AG04449 (cell line): ENCODE measurements around the gene RNF20.

Source experiments
- CTCF ChIA-PET: fragments of 350-600 bp; formaldehyde crosslinking; extraction: SDS; loops from one replicate; lab custom pipeline; 2021; ENCODE audit warnings: antibody characterized with exemption; lab: Yijun Ruan, JAX
- POLR2A ChIA-PET: fragments of 400-600, 350-600 bp; formaldehyde crosslinking; extraction: SDS; loops from one replicate; lab custom pipeline; 2020; ENCODE audit warnings: antibody characterized with exemption, inconsistent platforms; lab: Yijun Ruan, JAX
- DNase-seq: peaks from one replicate; pipeline ENCODE4 v3.0.0-alpha.2; 2010; ENCODE audit warnings: low read depth, low spot score
- H3K4me3 ChIP-seq: 2 replicates; pipeline ENCODE4 v1.5.1; 2011; ENCODE audit warnings: low read depth, mild to moderate bottlenecking, control low read depth, low read length
- CTCF ChIP-seq: IDR thresholded peaks from one replicate; pipeline ENCODE4 v1.5.1; 2011; ENCODE audit warnings: mild to moderate bottlenecking, moderate library complexity, low read length, control low read depth, inconsistent platforms; ENCODE audit not compliant: insufficient read depth; ENCODE audit errors: missing control alignments

Gene RNF20

GRCh38 chr9:101533334-101534204, at the start of gene RNF20:
Gene RNF20 (plus strand): TSS chr9:101533853. CDS start chr9:101535424, 1,571 bp downstream.
- H3K4me3 ChIP-seq, result peak within 1 kb of the TSS; percentile 85
- TF ChIP-seq CTCF, result no peak
- POLR2A ChIA-PET, result interaction anchor here (1.1 to 2.1 kb wide), 4 partner anchors 47 to 135 kb away, joined by 3 to 6 read pairs (median 6); partner anchors contain the start of genes MRPL50 and ZNF189
- DNase-seq, result peak; percentile 86
- CTCF ChIA-PET, result interaction anchor here (0.8 to 27.2 kb wide), 12 partner anchors 9 to 222 kb away, joined by 3 to 975 read pairs (median 4); a partner anchor contains a TSS

GRCh38 chr9:101484046-101484445, 49.6 kb upstream of the RNF20 start:
- CTCF ChIA-PET, result interaction anchor here (1.3 to 4.5 kb wide), 5 partner anchors 9 to 46 kb away, joined by 3 to 17 read pairs (median 7); no protein-coding TSS in a partner anchor
- POLR2A ChIA-PET, result no interaction called here

GRCh38 chr9:101485924-101486692, 47.5 kb upstream of the RNF20 start:
- TF ChIP-seq CTCF, result no peak
- DNase-seq, result no peak
- peak overlapping the region; percentile 71 for H3K4me3 ChIP-seq
- POLR2A ChIA-PET, result interaction anchor here (0.8 to 1.8 kb wide), 3 partner anchors 9 to 47 kb away, joined by 4 to 6 read pairs (median 5); partner anchors contain the start of gene RNF20
- CTCF ChIA-PET, result interaction anchor here (0.9 to 4.5 kb wide), 13 partner anchors 8 to 47 kb away, joined by 4 to 20 read pairs (median 6); partner anchors contain the start of gene RNF20

More at GRCh38 chr9:101484046-101484445, 49.6 kb upstream of the RNF20 start:
- TF ChIP-seq CTCF, result no peak
- no peak overlapping the region for H3K4me3 ChIP-seq
- no peak for DNase-seq

GRCh38 chr9:101486693-101487442, 46.8 kb upstream of the RNF20 start:
- H3K4me3 ChIP-seq, result peak overlapping the region; percentile 71
- TF ChIP-seq CTCF, result peak; percentile 38
- CTCF ChIA-PET, result interaction anchor here (1.3 to 5.8 kb wide), 11 partner anchors 9 to 46 kb away, joined by 4 to 25 read pairs (median 12); partner anchors contain the start of gene RNF20
- DNase-seq, result no peak
- POLR2A ChIA-PET, result interaction anchor here (0.7 to 1.8 kb wide), 4 partner anchors 21 to 47 kb away, joined by 3 to 6 read pairs (median 4); partner anchors contain the start of gene RNF20

GRCh38 chr9:101487443-101487840, 46.2 kb upstream of the RNF20 start:
- peak overlapping the region; percentile 71 for H3K4me3 ChIP-seq
- TF ChIP-seq CTCF, result no peak
- POLR2A ChIA-PET, result interaction anchor here (0.7 to 1.8 kb wide), 3 partner anchors 21 to 46 kb away, joined by 4 to 6 read pairs (median 5); partner anchors contain the start of gene RNF20
- CTCF ChIA-PET, result interaction anchor here (1.4 to 5.8 kb wide), 9 partner anchors 9 to 46 kb away, joined by 4 to 25 read pairs (median 13); partner anchors contain the start of gene RNF20
- DNase-seq, result no peak
